GM18861 (cell line): ENCODE results near the gene CALCR.
"Not testable (repeated sequence)": the region's sequence is repeated elsewhere in the genome, so short reads cannot be mapped to it uniquely, and the experiment has no call there.

Source experiments
- ATAC-seq: cut with Tn5 transposase; IDR thresholded peaks from one replicate; pipeline ENCODE4 v1.9.1; 2021; ENCODE audit not compliant: unreplicated experiment

The CALCR gene

DNA sequence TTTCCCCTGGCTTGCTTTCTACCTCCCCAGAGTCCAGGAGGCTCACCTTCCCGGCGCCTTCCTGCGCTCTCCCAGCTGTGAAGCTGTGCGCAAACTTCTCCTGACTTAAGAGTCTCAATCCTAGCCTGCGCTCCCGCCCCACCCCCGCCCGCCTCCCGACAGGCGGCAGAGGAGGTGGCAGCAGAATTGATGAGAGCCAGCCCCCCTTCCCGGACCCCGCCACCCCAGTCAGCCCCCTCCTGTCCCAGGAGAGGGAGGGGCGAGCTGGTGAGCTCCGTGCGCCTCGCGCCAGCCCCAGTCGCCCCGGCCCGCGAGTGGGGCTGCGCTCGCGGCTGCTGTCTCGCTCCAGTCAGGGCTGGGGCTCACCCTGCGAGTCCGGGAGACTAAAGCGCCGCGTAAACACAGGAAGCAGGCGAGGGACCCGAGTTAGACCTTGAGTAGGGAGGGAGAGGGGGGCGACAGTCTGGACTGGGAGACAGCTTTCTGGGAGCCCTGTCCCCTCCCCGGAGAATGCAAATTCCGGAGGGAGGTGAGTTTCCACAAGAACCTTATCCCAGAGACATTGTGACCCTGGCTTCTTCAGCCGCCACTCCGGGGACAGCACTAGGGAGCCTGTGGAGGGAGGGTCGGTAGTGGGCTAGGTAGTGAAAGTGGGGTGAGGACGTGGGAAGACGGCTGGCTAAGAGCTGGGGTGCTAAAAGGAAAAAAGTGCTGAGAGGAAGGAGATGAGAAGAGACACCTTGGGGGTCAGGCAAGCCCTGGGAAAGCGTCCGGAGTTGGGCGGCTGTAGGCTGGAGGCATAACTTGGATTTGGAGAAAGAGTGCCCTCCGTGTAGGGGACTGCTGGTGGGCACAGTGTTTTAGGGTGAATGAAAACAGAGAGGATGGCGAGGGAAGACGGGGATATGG, at the start of gene CALCR:
TSS of gene CALCR (minus strand) at position 79 of the 909 bp plus-strand sequence. CDS start 87,743 bp downstream, outside the sequence.
- ATAC-seq, result no peak

DNA sequence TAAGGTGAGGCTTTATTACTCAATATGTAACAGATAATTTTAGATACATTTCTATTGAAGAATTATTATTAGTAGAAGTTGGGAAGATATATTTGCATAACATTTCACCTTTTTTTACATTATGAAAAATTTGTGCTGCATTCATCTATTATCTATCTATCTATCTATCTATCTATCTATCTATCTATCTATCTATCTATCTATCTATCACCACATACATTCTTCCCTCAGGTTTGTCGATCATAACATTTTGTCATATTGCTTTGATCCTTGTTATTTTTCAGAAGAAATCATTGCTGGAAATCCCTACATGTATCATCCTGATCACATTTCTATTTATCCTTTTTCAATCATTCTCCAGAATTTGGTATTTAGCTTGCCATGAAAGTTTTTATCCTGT, 49.3 kb upstream of the CALCR start:
- ATAC-seq, result no peak

DNA sequence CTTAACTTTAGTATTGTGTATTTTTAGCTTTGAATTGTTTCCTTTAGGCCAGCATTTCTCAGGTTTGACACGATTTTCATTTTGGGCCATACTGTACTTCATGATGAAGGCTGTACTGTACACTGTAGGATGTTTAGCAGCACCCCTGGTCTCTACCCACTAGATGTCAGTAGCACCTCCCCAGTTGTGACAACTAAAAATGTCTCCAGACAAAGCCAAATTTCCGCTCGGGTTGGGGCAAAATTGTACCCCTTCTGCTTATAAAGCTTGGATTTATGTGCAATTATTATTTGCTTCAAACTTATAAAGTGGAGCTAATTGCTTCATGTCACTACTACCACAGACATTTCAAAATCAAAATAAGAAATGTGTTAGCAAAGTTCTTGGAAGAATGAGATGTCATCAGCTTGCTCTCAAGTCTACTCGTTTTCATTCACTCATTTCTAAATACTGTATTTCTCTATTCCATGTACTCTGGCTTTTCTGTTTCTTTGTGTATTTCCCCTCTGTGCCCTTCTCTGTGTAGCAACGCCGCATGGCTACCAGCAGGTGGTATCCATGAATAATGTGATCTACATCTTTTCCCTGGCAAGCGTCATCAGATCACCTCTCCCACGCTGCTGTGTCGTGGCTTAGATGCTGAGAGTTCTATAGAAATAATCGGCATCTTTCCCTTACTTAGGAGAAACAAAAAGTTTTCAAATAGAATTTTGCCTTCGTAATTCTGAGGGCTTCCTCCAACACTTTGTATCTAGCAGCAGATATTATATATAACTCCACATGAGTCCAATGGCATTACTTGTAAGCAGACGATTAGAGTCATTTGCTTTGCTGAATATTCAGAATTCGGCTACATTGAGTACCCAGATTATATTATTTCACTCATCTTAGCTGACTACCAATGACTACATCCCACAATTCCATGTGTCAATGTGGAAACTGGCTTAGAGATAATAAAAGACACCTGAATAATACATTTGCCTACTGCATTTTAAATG, 47.8 kb upstream of the CALCR start:
- ATAC-seq, result no peak

DNA sequence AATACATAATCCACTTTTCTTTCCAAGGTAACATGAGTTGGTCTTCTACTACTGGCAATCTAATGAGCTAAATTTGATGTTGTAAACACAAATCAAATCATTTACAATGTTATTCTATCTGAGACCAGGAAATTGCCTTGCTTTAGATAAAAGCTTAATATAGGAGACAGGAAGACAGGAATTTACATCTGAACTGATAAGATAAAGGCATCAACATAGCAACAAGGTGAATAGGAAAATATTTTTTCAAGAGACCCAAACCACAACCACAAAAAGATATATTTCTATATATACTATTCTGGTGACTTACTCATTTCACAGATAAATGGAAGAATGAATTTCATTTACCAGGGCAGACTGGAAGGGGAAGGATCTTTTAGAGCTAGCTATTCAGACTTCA, 46.3 kb upstream of the CALCR start:
- no peak for ATAC-seq

DNA sequence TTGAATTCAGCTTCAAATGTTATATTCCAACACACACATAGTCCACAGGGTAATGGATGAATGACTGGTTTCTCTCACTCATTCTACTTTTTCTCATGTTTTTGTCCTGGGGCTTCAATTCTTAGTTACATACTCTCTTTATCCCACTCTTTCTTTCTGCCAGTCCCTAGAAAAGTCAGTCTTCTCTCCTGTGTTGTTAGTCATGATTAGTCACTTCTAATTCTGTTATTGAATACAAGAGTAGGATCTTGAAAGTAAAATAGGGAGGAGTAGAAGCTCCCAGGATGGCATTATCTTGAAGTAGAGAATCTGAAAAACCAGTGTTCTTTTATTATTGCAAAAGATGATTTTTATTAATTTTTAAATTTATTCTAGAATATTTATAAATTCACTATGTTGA, 45.5 kb upstream of the CALCR start:
- ATAC-seq, result no peak

DNA sequence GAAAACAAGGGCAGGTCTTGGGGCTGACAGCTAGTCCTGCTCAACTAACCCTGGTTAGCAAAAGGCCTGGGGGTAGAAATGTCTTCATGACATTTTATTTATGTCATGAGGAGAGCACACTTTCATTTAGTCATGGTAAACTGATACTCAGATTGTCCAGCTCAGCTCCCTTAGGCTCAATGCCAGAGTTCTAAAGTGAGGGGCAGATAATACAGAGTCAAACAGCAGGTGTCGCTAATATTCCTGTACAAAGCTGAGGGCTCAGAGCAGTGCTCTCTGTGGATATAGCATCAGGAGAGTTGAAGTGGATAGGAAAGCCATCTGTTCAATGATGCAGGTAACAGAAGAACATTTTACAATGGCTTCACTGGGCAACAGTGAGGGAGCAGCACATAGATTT, 26.8 kb upstream of the CALCR start:
- no peak for ATAC-seq

DNA sequence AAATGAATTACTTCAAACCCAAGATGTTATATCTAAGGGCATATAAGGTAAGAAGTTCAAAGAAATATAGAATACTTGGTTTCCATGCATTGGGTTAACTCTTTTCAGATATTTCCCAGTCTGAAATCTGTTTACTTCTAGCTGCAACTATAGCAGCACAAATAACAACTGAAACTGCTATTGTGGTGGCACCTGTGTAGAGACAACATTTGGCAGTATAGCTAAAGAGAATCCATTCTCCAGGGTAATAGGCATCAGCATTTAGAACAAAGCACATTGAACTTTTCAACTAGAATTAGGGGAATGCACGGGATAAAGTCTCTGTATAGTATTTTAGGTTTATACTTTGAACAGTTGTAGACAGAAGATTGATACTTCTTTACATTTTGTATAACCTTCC, 19.7 kb upstream of the CALCR start:
- ATAC-seq, result no peak

DNA sequence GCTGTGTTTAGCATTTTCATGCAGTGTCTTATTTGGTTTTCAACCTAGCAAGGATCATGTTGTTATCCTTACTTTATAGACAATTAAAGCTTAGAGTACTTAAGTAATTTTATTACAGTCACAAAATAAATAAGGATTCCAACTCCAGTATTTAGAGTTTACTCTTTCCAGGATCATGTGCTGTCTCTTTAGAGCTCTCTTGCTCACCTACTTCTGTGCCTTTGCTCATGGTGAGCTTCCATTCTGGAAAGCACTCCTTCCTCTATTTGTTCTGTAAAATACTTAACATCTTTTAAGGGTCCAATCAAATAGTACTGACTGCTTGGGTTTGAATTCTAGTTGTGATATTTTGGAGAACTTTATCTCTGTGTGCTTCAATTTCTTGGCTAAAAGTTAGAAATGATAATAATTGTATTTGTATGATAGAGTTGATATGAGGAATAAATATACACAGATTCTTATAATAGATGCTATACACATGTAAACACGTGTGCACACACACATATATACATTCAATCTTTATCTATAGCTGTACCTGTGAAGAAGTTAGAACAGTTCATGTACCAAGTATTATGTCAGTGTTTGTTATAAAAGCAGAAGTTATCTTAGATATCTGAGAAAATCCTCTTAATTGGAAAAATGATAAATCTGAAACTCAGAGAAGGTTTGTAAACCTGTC, 18.2 kb upstream of the CALCR start:
- no peak for ATAC-seq

DNA sequence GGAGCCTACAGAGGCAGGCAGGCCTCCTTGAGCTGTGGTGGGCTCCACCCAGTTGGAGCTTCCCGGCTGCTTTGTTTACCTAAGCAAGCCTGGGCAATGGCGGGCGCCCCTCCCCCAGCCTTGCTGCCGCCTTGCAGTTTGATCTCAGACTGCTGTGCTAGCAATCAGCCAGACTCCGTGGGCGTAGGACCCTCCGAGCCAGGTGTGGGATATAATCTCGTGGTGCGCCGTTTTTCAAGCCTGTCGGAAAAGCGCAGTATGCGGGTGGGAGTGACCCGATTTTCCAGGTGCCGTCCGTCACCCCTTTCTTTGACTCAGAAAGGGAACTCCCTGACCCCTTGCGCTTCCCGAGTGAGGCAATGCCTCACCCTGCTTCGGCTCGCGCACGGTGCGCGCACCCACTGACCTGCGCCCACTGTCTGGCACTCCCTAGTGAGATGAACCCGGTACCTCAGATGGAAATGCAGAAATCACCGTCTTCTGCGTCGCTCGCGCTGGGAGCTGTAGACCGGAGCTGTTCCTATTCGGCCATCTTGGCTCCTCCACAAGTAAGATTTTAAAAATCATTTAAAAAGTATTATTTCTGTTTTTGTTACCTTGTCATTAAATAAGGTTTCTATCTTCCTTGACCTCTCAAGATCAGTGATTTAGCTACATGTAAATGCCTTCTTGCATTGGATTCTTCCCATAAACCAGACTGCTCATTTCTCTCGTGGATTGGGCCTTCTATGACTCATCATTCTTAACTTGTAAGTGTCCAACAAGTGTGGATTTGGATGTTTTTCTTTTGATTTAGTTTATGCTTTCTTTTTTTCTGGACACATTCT, 16.9 kb upstream of the CALCR start:
- ATAC-seq, result not testable (repeated sequence)

DNA sequence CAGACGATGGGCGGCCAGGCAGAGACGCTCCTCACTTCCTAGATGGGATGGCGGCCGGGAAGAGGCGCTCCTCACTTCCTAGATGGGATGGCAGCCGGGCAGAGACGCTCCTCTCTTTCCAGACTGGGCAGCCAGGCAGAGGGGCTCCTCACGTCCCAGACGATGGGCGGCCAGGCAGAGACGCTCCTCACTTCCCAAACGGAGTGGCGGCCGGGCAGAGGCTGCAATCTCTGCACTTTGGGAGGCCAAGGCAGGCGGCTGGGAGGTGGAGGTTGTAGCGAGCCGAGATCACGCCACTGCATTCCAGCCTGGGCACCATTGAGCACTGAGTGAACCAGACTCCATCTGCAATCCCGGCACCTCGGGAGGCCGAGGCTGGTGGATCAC, 11.9 kb upstream of the CALCR start:
- not testable (repeated sequence) for ATAC-seq

DNA sequence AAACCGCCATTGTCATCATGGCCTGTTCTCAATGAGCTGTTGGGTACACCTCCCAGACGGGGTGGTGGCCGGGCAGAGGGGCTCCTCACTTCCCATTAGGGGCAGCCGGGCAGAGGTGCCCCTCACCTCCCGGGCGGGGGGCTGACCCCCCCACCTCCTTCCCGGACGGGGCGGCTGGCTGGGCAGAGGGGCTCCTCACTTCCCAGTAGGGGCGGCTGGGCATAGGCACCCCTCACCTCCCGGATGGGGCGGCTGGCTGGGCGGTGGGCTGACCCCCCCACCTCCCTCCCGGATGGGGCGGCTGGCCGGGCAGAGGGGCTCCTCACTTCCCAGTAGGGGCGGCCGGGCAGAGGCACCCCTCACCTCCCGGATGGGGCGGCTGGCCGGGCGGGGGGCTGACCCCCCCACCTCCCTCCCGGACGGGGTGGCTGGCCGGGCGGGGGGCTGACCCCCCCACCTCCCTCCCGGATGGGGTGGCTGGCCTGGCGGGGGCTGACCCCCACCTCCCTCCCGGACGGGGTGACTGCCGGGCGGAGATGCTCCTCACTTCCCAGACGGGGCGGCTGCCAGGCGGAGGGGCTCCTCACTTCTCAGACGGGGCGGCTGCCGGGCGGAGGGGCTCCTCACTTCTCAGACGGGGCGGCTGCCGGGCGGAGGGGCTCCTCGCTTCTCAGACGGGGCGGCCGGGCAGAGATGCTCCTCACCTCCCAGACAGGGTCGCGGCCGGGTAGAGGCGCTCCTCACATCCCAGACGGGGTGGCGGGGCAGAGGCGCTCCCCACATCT, 11.4 kb upstream of the CALCR start:
- ATAC-seq, result not testable (repeated sequence)

DNA sequence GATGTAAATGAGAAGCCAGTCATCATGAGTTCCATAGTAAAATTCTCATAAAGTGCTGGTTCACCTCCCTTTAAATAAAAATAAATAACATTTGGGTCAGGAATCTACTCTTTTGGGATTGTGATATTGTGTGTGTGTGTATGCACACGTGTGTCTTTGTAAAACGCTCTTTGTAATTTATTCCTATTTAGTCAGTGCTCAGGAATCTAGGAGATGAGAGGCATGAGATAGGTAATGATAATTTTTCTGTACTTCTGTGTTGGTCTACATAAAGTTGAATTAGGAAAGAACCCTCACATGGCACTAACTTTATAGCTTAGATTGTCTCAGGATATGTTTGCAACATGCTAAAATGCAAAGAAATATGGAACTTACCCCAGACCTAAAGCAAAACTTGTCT, 4.9 kb upstream of the CALCR start:
- ATAC-seq, result no peak

DNA sequence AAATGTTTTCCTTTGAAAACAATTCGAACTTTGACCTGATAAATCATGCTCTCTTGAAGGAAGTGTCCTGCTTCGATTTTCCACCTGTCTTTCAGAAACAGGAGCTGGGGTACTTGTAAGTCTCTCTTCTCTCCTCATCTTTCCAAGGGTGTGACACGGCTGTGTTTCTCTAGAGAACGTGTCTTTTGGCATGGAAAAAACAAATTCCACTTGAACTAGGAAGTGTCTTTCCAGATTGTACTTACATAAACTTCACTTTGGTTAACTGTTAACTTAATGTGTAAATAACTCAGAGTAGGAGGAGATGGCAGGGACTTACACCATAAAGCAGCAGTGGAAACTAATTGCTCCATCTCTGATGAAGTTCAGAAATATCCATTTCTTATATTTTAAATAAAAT, 4.2 kb upstream of the CALCR start:
- no peak for ATAC-seq

DNA sequence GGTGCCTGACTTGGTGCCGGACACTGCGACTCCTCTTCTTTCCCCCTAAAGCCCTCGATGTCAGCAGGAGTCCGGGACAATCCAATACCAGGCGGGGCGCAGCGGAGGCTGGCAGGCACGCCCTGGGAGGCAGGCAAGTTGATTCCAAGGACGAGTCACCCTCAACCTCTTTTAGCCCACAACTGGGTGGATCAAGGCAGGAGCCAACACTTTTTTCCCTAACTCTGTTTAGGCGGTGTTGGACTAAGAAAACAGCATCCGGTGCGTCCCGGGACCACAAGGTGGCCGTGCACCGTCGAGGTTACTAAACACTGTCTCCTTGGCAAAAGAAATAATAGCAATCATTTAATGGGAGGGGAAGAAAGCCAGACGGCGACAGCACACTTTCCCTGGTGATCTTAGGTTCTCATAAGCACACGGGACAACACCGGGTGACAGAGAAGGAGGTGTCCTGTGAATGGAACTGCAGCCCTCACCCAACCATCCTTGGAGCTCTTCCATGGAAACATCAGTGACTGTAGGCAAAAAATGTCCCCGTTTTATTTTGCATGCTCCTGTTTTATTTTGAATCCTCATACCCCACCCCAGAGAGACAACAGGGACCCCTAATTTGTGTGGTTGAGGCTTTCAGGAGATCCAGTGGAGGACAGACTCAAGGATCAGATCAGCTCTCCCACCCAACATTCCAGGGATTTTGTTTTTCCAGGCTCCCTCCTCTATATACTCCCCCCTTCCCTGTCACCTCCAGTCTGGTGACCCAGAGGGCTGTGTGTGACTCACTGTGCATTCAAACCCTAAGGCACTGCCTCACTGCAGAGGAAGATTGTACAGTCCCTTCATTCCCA, 1.3 kb upstream of the CALCR start:
- no peak for ATAC-seq

DNA sequence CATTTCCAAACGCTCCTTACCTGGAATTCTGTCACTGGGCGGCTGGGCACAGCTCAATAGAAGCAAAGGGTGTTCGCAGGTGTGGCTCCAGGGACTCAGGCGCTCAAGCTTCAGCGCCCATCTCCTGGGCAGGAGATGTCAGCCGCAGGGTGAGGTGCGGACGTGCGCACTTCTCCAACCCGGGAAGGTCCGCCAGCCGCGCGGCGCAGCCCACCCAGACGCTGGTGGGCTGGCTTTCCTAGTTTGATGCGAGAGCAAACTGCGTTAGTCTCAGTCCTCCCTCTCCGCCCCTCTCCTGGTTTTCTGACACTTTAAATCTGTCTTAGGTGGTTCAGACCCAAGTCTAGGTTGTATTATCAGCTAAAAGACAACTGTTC, 267 bp downstream of the CALCR start:
- no peak for ATAC-seq

DNA sequence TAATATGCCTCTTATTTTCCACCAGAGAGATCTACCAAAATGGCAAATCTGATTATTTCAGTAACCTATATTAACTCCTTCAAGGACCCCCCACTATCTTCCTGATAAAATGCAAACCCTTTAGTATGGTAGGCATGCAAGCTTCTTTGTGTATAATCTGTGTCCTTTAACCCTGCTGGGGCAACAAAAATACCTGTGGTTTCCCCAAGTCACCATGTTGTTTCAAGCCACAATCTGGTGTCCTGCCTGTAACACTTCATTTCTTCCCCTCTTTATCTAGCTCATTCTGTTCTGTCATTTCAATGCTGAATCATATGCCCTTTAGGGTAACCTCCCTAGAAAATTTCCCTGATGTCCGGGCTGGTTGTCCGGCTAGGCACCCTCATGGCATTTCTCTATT, 5.3 kb downstream of the CALCR start:
- no peak for ATAC-seq

DNA sequence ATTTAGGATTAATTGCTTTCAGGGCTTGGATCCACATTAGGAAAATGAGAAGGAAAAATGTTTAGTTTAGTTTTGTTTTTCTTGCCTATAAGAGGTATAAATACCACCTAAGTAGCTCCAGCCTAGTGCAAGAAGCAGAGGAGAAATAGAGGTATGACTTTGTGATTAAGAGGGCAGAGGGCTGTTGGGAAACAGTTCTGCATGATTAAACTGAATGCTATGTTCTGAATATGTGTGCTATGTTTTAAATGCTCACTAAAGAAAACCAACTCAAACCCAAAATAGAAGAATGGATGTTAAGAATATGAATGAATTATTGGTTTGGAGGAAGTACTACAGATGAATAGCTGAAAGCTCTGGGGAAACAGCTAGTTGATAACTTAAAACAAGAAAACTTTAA, 7.6 kb downstream of the CALCR start:
- no peak for ATAC-seq

DNA sequence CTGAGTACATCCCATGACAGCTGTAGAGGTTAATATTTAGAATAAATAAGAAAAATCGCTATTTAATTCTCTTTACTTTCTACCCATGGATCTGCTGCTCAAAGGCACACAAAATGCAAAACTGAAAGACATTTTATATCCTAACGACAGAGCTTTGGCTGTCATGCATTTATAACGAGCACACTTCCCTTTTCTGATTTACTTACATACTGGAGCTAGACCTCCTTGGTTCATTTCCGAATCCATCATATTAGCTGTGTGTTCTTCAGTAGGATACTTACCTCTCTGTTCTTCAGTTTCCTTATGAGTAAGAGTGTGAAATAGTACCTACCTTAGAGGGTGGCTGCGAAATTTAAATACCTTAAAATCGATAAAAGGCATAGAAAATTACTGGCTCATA, 10.9 kb downstream of the CALCR start:
- ATAC-seq, result no peak

DNA sequence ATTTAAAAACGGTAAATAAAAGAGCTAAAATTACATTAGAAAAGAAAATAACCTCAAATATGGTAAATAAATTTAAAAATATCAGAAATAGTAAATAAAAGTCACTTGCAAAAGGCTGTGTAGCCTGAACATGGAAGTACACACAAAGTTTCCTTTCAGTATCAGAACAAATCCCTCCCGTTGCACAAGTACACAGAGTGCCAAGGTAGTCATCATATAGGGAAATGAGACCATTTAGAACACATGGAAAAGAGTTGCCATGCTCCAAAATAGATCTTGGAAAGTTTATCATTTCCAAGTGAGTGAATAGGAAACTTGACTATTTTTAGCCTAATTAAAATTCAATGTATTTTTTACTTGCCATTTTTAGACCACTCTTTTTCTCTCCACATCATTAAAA, 11.6 kb downstream of the CALCR start:
- no peak for ATAC-seq
